H9 (cell line): ENCODE results near the gene OPTN. TPM values are rescaled to one million over a fixed set of nuclear protein-coding genes. Genes with fewer than 3 reads are reported as not detected.

Experiments
- DNase-seq: peaks from one replicate; pipeline ENCODE4 v3.0.0-alpha.2; 2017
- H2AFZ ChIP-seq: one replicate; pipeline ENCODE4 v1.6.1; 2013; ENCODE audit warnings: mild to moderate bottlenecking, low read length, control low read depth, moderate library complexity
- H2AK5ac ChIP-seq: 2 replicates; pipeline ENCODE4 v1.6.1; 2013; ENCODE audit warnings: low read length, control low read depth, mixed read lengths; ENCODE audit not compliant: insufficient read length
- H2BK120ac ChIP-seq: one replicate; pipeline ENCODE4 v1.6.1; 2013; ENCODE audit warnings: low read depth, mild to moderate bottlenecking, low read length, control low read depth, inconsistent platforms; ENCODE audit not compliant: poor library complexity, severe bottlenecking
- H2BK12ac ChIP-seq: 2 replicates; pipeline ENCODE4 v1.6.1; 2013; ENCODE audit warnings: low read length, control low read depth, mixed read lengths, low read depth; ENCODE audit not compliant: insufficient read length
- H2BK15ac ChIP-seq: 2 replicates; pipeline ENCODE4 v1.6.1; 2013; ENCODE audit warnings: low read depth, low read length, control low read depth
- H2BK20ac ChIP-seq: one replicate; pipeline ENCODE4 v1.6.1; 2013; ENCODE audit warnings: low read depth, mild to moderate bottlenecking, low read length, control low read depth, inconsistent platforms; ENCODE audit not compliant: poor library complexity, severe bottlenecking
- H2BK5ac ChIP-seq: 2 replicates; pipeline ENCODE4 v1.6.1; 2013; ENCODE audit warnings: low read length, control low read depth, mixed read lengths; ENCODE audit not compliant: insufficient read length
- H3K14ac ChIP-seq: 2 replicates; pipeline ENCODE4 v1.6.1; 2013; ENCODE audit warnings: low read length, control low read depth; ENCODE audit not compliant: insufficient read depth
- H3K18ac ChIP-seq: 2 replicates; pipeline ENCODE4 v1.6.1; 2013; ENCODE audit warnings: low read depth, mild to moderate bottlenecking, mixed read lengths, low read length, control low read depth; ENCODE audit not compliant: insufficient read length
- H3K23ac ChIP-seq: 2 replicates; pipeline ENCODE4 v1.6.1; 2013; ENCODE audit warnings: low read length, control low read depth, mixed read lengths, low read depth; ENCODE audit not compliant: insufficient read length
- H3K23me2 ChIP-seq: 2 replicates; pipeline ENCODE4 v1.6.1; 2013; ENCODE audit warnings: low read depth, mild to moderate bottlenecking, mixed read lengths, low read length, control low read depth; ENCODE audit not compliant: insufficient read length, poor library complexity, severe bottlenecking
- H3K27ac ChIP-seq: 2 replicates; pipeline ENCODE4 v1.5.1; 2013; ENCODE audit warnings: low read length, control low read depth, mixed read lengths, low read depth; ENCODE audit not compliant: insufficient read length
- H3K27me3 ChIP-seq: 2 replicates; pipeline ENCODE4 v1.6.1; 2013; ENCODE audit warnings: low read length, control low read depth, inconsistent platforms; ENCODE audit not compliant: insufficient read depth
- H3K4ac ChIP-seq: 2 replicates; pipeline ENCODE4 v1.6.1; 2013; ENCODE audit warnings: low read depth, mild to moderate bottlenecking, control low read depth, inconsistent platforms, low read length, moderate library complexity
- H3K4me1 ChIP-seq: 2 replicates; pipeline ENCODE4 v1.6.1; 2013; ENCODE audit warnings: low read length, control low read depth, inconsistent platforms; ENCODE audit not compliant: insufficient read depth
- H3K4me2 ChIP-seq: 2 replicates; pipeline ENCODE4 v1.6.1; 2013; ENCODE audit warnings: low read length, control low read depth, mixed read lengths; ENCODE audit not compliant: insufficient read length, insufficient read depth
- H3K56ac ChIP-seq: 2 replicates; pipeline ENCODE4 v1.6.1; 2013; ENCODE audit warnings: low read depth, mild to moderate bottlenecking, mixed read lengths, low read length, control low read depth; ENCODE audit not compliant: insufficient read length
- H3K79me1 ChIP-seq: 2 replicates; pipeline ENCODE4 v1.6.1; 2013; ENCODE audit warnings: low read depth, mild to moderate bottlenecking, moderate library complexity, low read length, control low read depth, inconsistent platforms; ENCODE audit not compliant: insufficient read depth, poor library complexity, severe bottlenecking
- H3K79me2 ChIP-seq: 2 replicates; pipeline ENCODE4 v1.6.1; 2013; ENCODE audit warnings: low read length, control low read depth, inconsistent platforms; ENCODE audit not compliant: insufficient read depth
- H3K9ac ChIP-seq: 2 replicates; pipeline ENCODE4 v1.6.1; 2013; ENCODE audit warnings: low read length, control low read depth, mixed read lengths; ENCODE audit not compliant: insufficient read length; ENCODE audit errors: extremely low read depth
- H3K9me3 ChIP-seq: one replicate; pipeline ENCODE4 v1.6.1; 2013; ENCODE audit warnings: low read depth, low read length, inconsistent platforms; ENCODE audit not compliant: control insufficient read depth
- H3T11ph ChIP-seq: one replicate; pipeline ENCODE4 v1.6.1; 2013; ENCODE audit warnings: mild to moderate bottlenecking, low read length, control low read depth, inconsistent platforms
- H4K20me1 ChIP-seq: one replicate; pipeline ENCODE4 v1.6.1; 2013; ENCODE audit not compliant: control insufficient read depth, insufficient read length, insufficient read depth
- H4K5ac ChIP-seq: 2 replicates; pipeline ENCODE4 v1.6.1; 2013; ENCODE audit warnings: low read depth, mild to moderate bottlenecking, mixed read lengths, low read length, control low read depth; ENCODE audit not compliant: insufficient read length
- H4K8ac ChIP-seq: replicated peaks from 2 replicates; pipeline ENCODE4 v1.6.1; 2013; ENCODE audit warnings: low read length, control low read depth, mixed read lengths, low read depth; ENCODE audit not compliant: insufficient read length
- H4K91ac ChIP-seq: 2 replicates; pipeline ENCODE4 v1.6.1; 2013; ENCODE audit warnings: low read depth, mild to moderate bottlenecking, moderate library complexity, mixed read lengths, low read length, control low read depth; ENCODE audit not compliant: insufficient read length
- H3K27ac Mint-ChIP-seq, 3 experiments: 2 replicates in 2 of 3; 3 replicates in 1 of 3; pipeline ENCODE4 v1.8.0; 2020 to 2021; ENCODE audit warnings: mixed read lengths in 3 of 3, mild to moderate bottlenecking in 1 of 3, moderate library complexity in 1 of 3
- H3K27me3 Mint-ChIP-seq: 2 replicates; pipeline ENCODE4 v1.8.0; 2021; ENCODE audit warnings: low read depth, mild to moderate bottlenecking, moderate library complexity, mixed read lengths
- H3K36me3 Mint-ChIP-seq, 3 experiments: 2 replicates in 2 of 3; 3 replicates in 1 of 3; pipeline ENCODE4 v1.8.0; 2020 to 2021; ENCODE audit warnings: low read depth in 3 of 3, mixed read lengths in 3 of 3; ENCODE audit not compliant: insufficient read depth in 1 of 3
- H3K4me1 Mint-ChIP-seq, 2 experiments: 2 replicates each; pipeline ENCODE4 v1.8.0; 2020; ENCODE audit warnings: mixed read lengths in 2 of 2
- H3K4me3 Mint-ChIP-seq, 2 experiments: 2 replicates in 1 of 2; 3 replicates in 1 of 2; pipeline ENCODE4 v1.8.0; 2020 to 2021; ENCODE audit warnings: mild to moderate bottlenecking in 2 of 2, mixed read lengths in 2 of 2, moderate library complexity in 1 of 2
- H3K9me3 Mint-ChIP-seq, 2 experiments: 2 replicates in 1 of 2; 3 replicates in 1 of 2; pipeline ENCODE4 v1.8.0; 2020; ENCODE audit warnings: mild to moderate bottlenecking in 2 of 2, mixed read lengths in 2 of 2, moderate library complexity in 1 of 2
- CTCF ChIP-seq: fragments of 200-600 bp; sonication (generic); conservative IDR thresholded peaks from 3 replicates; pipeline ENCODE4 v1.8.0; 2021; ENCODE audit warnings: antibody characterized with exemption, mild to moderate bottlenecking
- WGBS: extraction: QIAGEN DNeasy Blood & Tissue Kit; methylation state at CpG from one replicate; pipeline ENCODE4 v1.1.7; 2013; ENCODE audit warnings: missing lambda C conversion rate, low lambda C conversion rate, mixed read lengths; ENCODE audit not compliant: insufficient read length; ENCODE audit errors: extremely low coverage; 5-methylcytosine and 5-hydroxymethylcytosine counted together
- total RNA-seq: library from RNA; stranded (reverse); gene quantifications from 2 replicates; pipeline ENCODE4 v1.2.1, GENCODE V29; 2021

The OPTN gene
- total RNA-seq, 1 experiment from 2014 or later = 16.1 TPM

- H3K18ac ChIP-seq = no peak overlapping the region
- no peak overlapping the region for H3K9ac ChIP-seq
- no peak overlapping the region for H2BK20ac ChIP-seq
- no peaks in the 10 kb centered on the region for H4K20me1 ChIP-seq
- H3K9me3 ChIP-seq = no peaks in the 10 kb centered on the region
- no peak overlapping the region for H3K4ac ChIP-seq
- H3K79me1 ChIP-seq = no peaks in the 10 kb centered on the region
- no peak overlapping the region for H3K14ac ChIP-seq
- no CpG with 5 or more reads among the region's 4 CpGs for WGBS
- no peak overlapping the region for H4K91ac ChIP-seq
- Mint-ChIP-seq H3K9me3 (no peaks in the 10 kb centered on the region), H3K27me3 (no peaks in the 10 kb centered on the region), H3K4me1 (no peaks in the 10 kb centered on the region), H3K36me3 (peaks cover 75 to 94% (median 89%) of the 10 kb centered on the region in 3 experiments; a peak in 6 of 7 replicates), H3K4me3 (no peak overlapping the region), H3K27ac (no peak overlapping the region)
- H4K5ac ChIP-seq = no peak overlapping the region
- H2BK12ac ChIP-seq = no peak overlapping the region
- H4K8ac ChIP-seq = no peak overlapping the region
- no peak overlapping the region for H3K4me2 ChIP-seq
- H3K23me2 ChIP-seq = no peaks in the 10 kb centered on the region
- H3K79me2 ChIP-seq = no peaks in the 10 kb centered on the region
- no peak overlapping the region for H2AK5ac ChIP-seq
- H3T11ph ChIP-seq = no peak overlapping the region
- no peak overlapping the region for H3K27ac ChIP-seq
- no peak overlapping the region for H2BK5ac ChIP-seq
- no peak overlapping the region for H2BK15ac ChIP-seq
- no peak overlapping the region for H2AFZ ChIP-seq
- H2BK120ac ChIP-seq = no peak overlapping the region
- no peaks in the 10 kb centered on the region for H3K4me1 ChIP-seq
- H3K23ac ChIP-seq = no peak overlapping the region
- no peaks in the 10 kb centered on the region for H3K27me3 ChIP-seq
- no peak for TF ChIP-seq CTCF
- H3K56ac ChIP-seq = no peak overlapping the region
- no peak for DNase-seq
Observed at GRCh38 chr10:13180788-13181187, 80.8 kb downstream of the OPTN start.
